HCT116 (cell line): Measurements from ENCODE around the gene THSD7B. TPM values are rescaled to one million over a fixed set of nuclear protein-coding genes. Genes with fewer than 3 reads are reported as not detected.

Experiments
- ATAC-seq: fragments of 200-7000 bp; cut with Tn5 transposase; 2 replicates; pipeline ENCODE4 v1.9.1; 2020; ENCODE audit warnings: mild to moderate bottlenecking, moderate library complexity
- BruUV-seq: library from RNA; stranded (reverse); fragments of 400-500 nt; replicated peaks from 2 replicates; lab custom pipeline; 2021; lab: Mats Ljungman, UMichigan
- CTCF ChIA-PET: fragments of 300-600 bp; sonication (Branson Sonifier 250); formaldehyde crosslinking; loops from one replicate; lab custom pipeline; 2021; ENCODE audit warnings: antibody characterized with exemption; lab: Charles Lee
- POLR2A ChIA-PET: fragments of 300-600, 350-600 bp; sonication (Branson Sonifier 250); formaldehyde crosslinking; loops from one replicate; lab custom pipeline; 2021; ENCODE audit warnings: antibody characterized with exemption; lab: Charles Lee
- RAD21 ChIA-PET, 2 experiments: fragments of 300-600 bp; sonication (Branson Sonifier 250); formaldehyde crosslinking; loops; one replicate each; lab custom pipeline; 2023; ENCODE audit warnings: low total read pairs in 2 of 2; ENCODE audit not compliant: uncharacterized antibody in 2 of 2, unreplicated experiment in 2 of 2, low non-redundant PET in 1 of 2; lab: Charles Lee
- DNase-seq: peaks from one replicate; pipeline ENCODE4 v3.0.0-alpha.2; 2010; ENCODE audit warnings: low read depth, low spot score
- H2AFZ ChIP-seq: fragments of 200-600 bp; shearing (Covaris generic), sonication (generic); 2 replicates; pipeline ENCODE4 v1.6.1; 2017; ENCODE audit warnings: low read depth, mixed run types, mixed read lengths, antibody characterized with exemption, low read length; ENCODE audit not compliant: poor library complexity, severe bottlenecking
- H3K27ac ChIP-seq: 2 replicates; pipeline ENCODE4 v1.5.1; 2012; ENCODE audit warnings: low read depth, low read length
- H3K27me3 ChIP-seq: fragments of 200-600 bp; sonication (generic); 2 replicates; pipeline ENCODE4 v1.6.1; 2016; ENCODE audit warnings: mixed run types, low read length, mixed read lengths; ENCODE audit not compliant: insufficient read depth
- H3K36me3 ChIP-seq, 2 experiments: fragments of 200-500 bp in 1 of 2; fragments of 200-600 bp in 1 of 2; sonication (Bioruptor generic) in 1 of 2; sonication (generic) in 1 of 2; 2 replicates each; pipeline versions ENCODE4 v1.5.1 to v1.6.1; 2014 to 2016; ENCODE audit warnings: low read length in 2 of 2, inconsistent platforms in 1 of 2, mixed read lengths in 1 of 2, mixed run types in 1 of 2; ENCODE audit not compliant: insufficient read depth in 2 of 2, control insufficient read depth in 1 of 2
- H3K4me1 ChIP-seq, 2 experiments: fragments of 200-600 bp in 1 of 2; sonication (generic) in 1 of 2; 2 replicates each; pipeline versions ENCODE4 v1.5.1 to v1.6.1; 2012 to 2017; ENCODE audit warnings: low read length in 2 of 2, inconsistent platforms in 1 of 2, mild to moderate bottlenecking in 1 of 2, mixed read lengths in 1 of 2, mixed run types in 1 of 2, moderate library complexity in 1 of 2; ENCODE audit not compliant: insufficient read depth in 2 of 2, control insufficient read depth in 1 of 2
- H3K4me2 ChIP-seq: fragments of 200-600 bp; sonication (generic); 2 replicates; pipeline ENCODE4 v1.6.1; 2017; ENCODE audit warnings: mixed run types, low read length, mixed read lengths
- H3K4me3 ChIP-seq, 2 experiments: fragments of 200-600 bp in 1 of 2; sonication (generic) in 1 of 2; replicated peaks in 1 of 2; 2 replicates each; pipeline ENCODE4 v1.5.1; 2011 to 2016; ENCODE audit warnings: low read length in 2 of 2, control low read depth in 1 of 2, low read depth in 1 of 2, mild to moderate bottlenecking in 1 of 2, mixed read lengths in 1 of 2, mixed run types in 1 of 2
- H3K79me2 ChIP-seq: fragments of 200-600 bp; sonication (generic); 2 replicates; pipeline ENCODE4 v1.6.1; 2017; ENCODE audit warnings: mild to moderate bottlenecking, mixed run types, low read length, moderate library complexity, mixed read lengths; ENCODE audit not compliant: insufficient read depth
- H3K9ac ChIP-seq: fragments of 200-600 bp; sonication (generic); 2 replicates; pipeline ENCODE4 v1.6.1; 2016; ENCODE audit warnings: low read length, mixed read lengths
- H3K9me2 ChIP-seq: fragments of 200-600 bp; sonication (generic), shearing (Covaris generic); 2 replicates; pipeline ENCODE4 v1.6.1; 2017; ENCODE audit warnings: mixed run types, mild to moderate bottlenecking, moderate library complexity; ENCODE audit not compliant: insufficient read depth
- H3K9me3 ChIP-seq, 2 experiments: fragments of 200-500 bp in 1 of 2; fragments of 200-600 bp in 1 of 2; sonication (Bioruptor generic) in 1 of 2; sonication (generic) in 1 of 2; 2 replicates each; pipeline ENCODE4 v1.6.1; 2014 to 2017; ENCODE audit warnings: low read length in 2 of 2, mixed read lengths in 2 of 2, inconsistent platforms in 1 of 2, low read depth in 1 of 2, mild to moderate bottlenecking in 1 of 2, mixed run types in 1 of 2, moderate library complexity in 1 of 2; ENCODE audit not compliant: control insufficient read depth in 1 of 2, insufficient read depth in 1 of 2
- H4K20me1 ChIP-seq: fragments of 200-600 bp; sonication (generic), shearing (Covaris generic); 2 replicates; pipeline ENCODE4 v1.6.1; 2017; ENCODE audit warnings: mixed run types, mild to moderate bottlenecking, moderate library complexity; ENCODE audit not compliant: insufficient read depth
- CBX3 ChIP-seq: IDR thresholded peaks from 2 replicates; pipeline ENCODE4 v1.6.1; 2012; ENCODE audit warnings: low read depth
- CEBPB ChIP-seq: IDR thresholded peaks from 2 replicates; pipeline ENCODE4 v1.6.1; 2012; ENCODE audit warnings: low read depth
- CTCF ChIP-seq, 3 experiments: fragments of 200-600 bp in 1 of 3; sonication (generic) in 1 of 3; IDR thresholded peaks in 2 of 3; conservative IDR thresholded peaks in 1 of 3; 2 replicates each; pipeline ENCODE4 v1.5.1; 2012 to 2017; ENCODE audit warnings: low read depth in 2 of 3, low read length in 2 of 3, antibody characterized with exemption in 1 of 3, borderline replicate concordance in 1 of 3, control low read depth in 1 of 3, mild to moderate bottlenecking in 1 of 3, mixed read lengths in 1 of 3, mixed run types in 1 of 3, moderate library complexity in 1 of 3; ENCODE audit not compliant: insufficient read depth in 1 of 3
- EGR1 ChIP-seq: IDR thresholded peaks from 2 replicates; pipeline ENCODE4 v1.6.1; 2012; ENCODE audit warnings: low read depth
- EZH2 ChIP-seq: fragments of 200-600 bp; sonication (generic); IDR thresholded peaks from 2 replicates; pipeline ENCODE4 v1.6.1; 2017; ENCODE audit warnings: antibody characterized with exemption, mixed run types
- EZH2phosphoT487 ChIP-seq: fragments of 200-600 bp; IDR thresholded peaks from 2 replicates; pipeline ENCODE4 v1.6.1; 2018; ENCODE audit warnings: antibody characterized with exemption, borderline replicate concordance
- MAX ChIP-seq: IDR thresholded peaks from 2 replicates; pipeline ENCODE4 v1.6.1; 2012
- POLR2AphosphoS5 ChIP-seq: IDR thresholded peaks from 2 replicates; pipeline ENCODE4 v1.6.1; 2011; ENCODE audit warnings: mild to moderate bottlenecking, low read depth, low read length, moderate library complexity
- RAD21 ChIP-seq: IDR thresholded peaks from 2 replicates; pipeline ENCODE4 v1.6.1; 2012; ENCODE audit warnings: low read depth, mild to moderate bottlenecking
- REST ChIP-seq: IDR thresholded peaks from 2 replicates; pipeline ENCODE4 v1.6.1; 2012; ENCODE audit warnings: low read depth
- SIN3A ChIP-seq: IDR thresholded peaks from 2 replicates; pipeline ENCODE4 v1.6.1; 2012; ENCODE audit warnings: low read depth
- SP1 ChIP-seq: IDR thresholded peaks from 2 replicates; pipeline ENCODE4 v1.6.1; 2012; ENCODE audit warnings: low read depth
- SRF ChIP-seq: IDR thresholded peaks from 2 replicates; pipeline ENCODE4 v1.6.1; 2012; ENCODE audit warnings: low read depth
- TCF7L2 ChIP-seq: IDR thresholded peaks from 2 replicates; pipeline ENCODE4 v1.7.0; 2011; ENCODE audit warnings: borderline replicate concordance, inconsistent platforms; ENCODE audit not compliant: insufficient read depth, insufficient read length; ENCODE audit errors: extremely low read depth
- ZFX ChIP-seq: fragments of 450-650 bp; IDR thresholded peaks from 2 replicates; pipeline ENCODE4 v1.6.1; 2017
- ZNF274 ChIP-seq: fragments of 200-500 bp; sonication (Bioruptor generic); IDR thresholded peaks from 2 replicates; pipeline ENCODE4 v1.6.1; 2014; ENCODE audit warnings: mild to moderate bottlenecking, low read depth, low read length, inconsistent platforms
- intact Hi-C: fragments of 100-400 bp; cut with micrococcal nuclease; formaldehyde crosslinking; loops from 2 replicates; pipeline ENCODE4 v1.10.0; 2022
- total RNA-seq: library from RNA; stranded (reverse); gene quantifications from one replicate; pipeline ENCODE4 v1.2.1, GENCODE V29; 2021; ENCODE audit not compliant: unreplicated experiment

The THSD7B gene
- total RNA-seq, 1 experiment from 2014 or later: not detected

- Histone ChIP-seq H3K27ac (no peak overlapping the region), H3K4me3 (no peak overlapping the region), H3K4me2 (no peak overlapping the region), H3K27me3 (no peaks in the 10 kb centered on the region), H3K9me3 (no peaks in the 10 kb centered on the region; a peak in 1 of 4 replicates), H3K9ac (no peak overlapping the region), H4K20me1 (no peaks in the 10 kb centered on the region), H3K4me1 (no peaks in the 10 kb centered on the region), H3K79me2 (no peaks in the 10 kb centered on the region), H3K36me3 (no peaks in the 10 kb centered on the region), H3K9me2 (no peaks in the 10 kb centered on the region), H2AFZ (no peak overlapping the region)
- BruUV-seq: no TSS peak
- no peak for DNase-seq
- ChIA-PET RAD21 (no interaction called here), POLR2A (no interaction called here), CTCF (no interaction called here)
- ATAC-seq: no peak
- intact Hi-C loops: no loop called here
- TF ChIP-seq SRF (no peak), EZH2 (no peak), CBX3 (no peak), EGR1 (no peak), POLR2AphosphoS5 (no peak), TCF7L2 (no peak), RAD21 (no peak), ZFX (no peak), SIN3A (no peak)
Observed at GRCh38 chr2:136863468-136863867, 98.1 kb downstream of the THSD7B start.

- intact Hi-C loops: no loop called here
- ATAC-seq (no peak), DNase-seq (no peak)
- Histone ChIP-seq H3K4me1 (no peaks in the 10 kb centered on the region), H4K20me1 (no peaks in the 10 kb centered on the region), H3K9me2 (no peaks in the 10 kb centered on the region), H3K79me2 (no peaks in the 10 kb centered on the region), H3K27ac (no peak overlapping the region), H2AFZ (no peak overlapping the region), H3K9ac (no peak overlapping the region), H3K36me3 (no peaks in the 10 kb centered on the region), H3K4me2 (no peak overlapping the region), H3K9me3 (no peaks in the 10 kb centered on the region; a peak in 1 of 4 replicates), H3K27me3 (no peaks in the 10 kb centered on the region), H3K4me3 (no peak overlapping the region)
- BruUV-seq: no TSS peak
- ChIA-PET POLR2A (no interaction called here), RAD21 (no interaction called here), CTCF (no interaction called here)
- TF ChIP-seq REST: no peak
- TF ChIP-seq ZNF274: no peak
- no peak for TF ChIP-seq TCF7L2
- TF ChIP-seq EZH2: no peak
- no peak for TF ChIP-seq RAD21
- TF ChIP-seq EZH2phosphoT487: no peak
- no peak for TF ChIP-seq CEBPB
- TF ChIP-seq POLR2AphosphoS5: no peak
- no peak for TF ChIP-seq SP1
- TF ChIP-seq SIN3A: no peak
- no peak for TF ChIP-seq CTCF (IDR thresholded peaks at IDR 0.05 in 2 of 3, conservative IDR thresholded peaks at IDR 0.05 in 1 of 3; ENCODE audit: borderline replicate concordance in 1 of 3, insufficient read depth in 1 of 3, low read depth in 2 of 3, low read length in 2 of 3)
- no peak for TF ChIP-seq MAX
- no peak for TF ChIP-seq SRF
- no peak for TF ChIP-seq EGR1
- no peak for TF ChIP-seq ZFX
Observed at GRCh38 chr2:136863874-136864273, 98.5 kb downstream of the THSD7B start.
